Thyroid gland (tissue), 4 donors: Measurements from ENCODE around the gene NDUFS3.

ENCODE experiments used
- CTCF ChIP-seq, 6 experiments: fragments of 200-600 bp in 3 of 6; fragments of 450-650 bp in 3 of 6; sonication (generic) in 3 of 6; IDR thresholded peaks; one replicate each; pipeline ENCODE4 v1.5.1; 2016 to 2019; ENCODE audit warnings: antibody characterized with exemption in 6 of 6, mild to moderate bottlenecking in 2 of 6, inconsistent platforms in 1 of 6, moderate library complexity in 1 of 6
- POLR2A ChIP-seq, 2 donors: fragments of 450-650 bp; IDR thresholded peaks; one replicate each; pipeline ENCODE4 v1.6.1; 2017; ENCODE audit warnings: antibody characterized with exemption in 2 of 2, mild to moderate bottlenecking in 2 of 2, moderate library complexity in 1 of 2

- no peak for TF ChIP-seq CTCF (IDR thresholded peaks at IDR 0.05)
- TF ChIP-seq POLR2A (IDR thresholded peaks at IDR 0.05), result peak; percentile 8 to 70
Observed at GRCh38 chr11:47565340-47566148, 13.3 kb upstream of the NDUFS3 start, which contains the start of gene PTPMT1.
